HepG2 (cell line): ENCODE measurements around the gene DAZAP1. TPM values are rescaled to one million over a fixed set of nuclear protein-coding genes. Genes with fewer than 3 reads are reported as not detected.

Source experiments
- EP300 ChIP-seq, 3 experiments: sonication (generic) in 1 of 3; formaldehyde crosslinking in 1 of 3; IDR thresholded peaks; 2 replicates each; pipeline versions ENCODE4 v1.5.1 to v1.6.1; 2011 to 2020; ENCODE audit warnings: low read depth in 2 of 3, low read length in 2 of 3, borderline replicate concordance in 1 of 3, improper control_type of control experiment in 1 of 3, mild to moderate bottlenecking in 1 of 3, missing genetic modification reagents in 1 of 3, moderate library complexity in 1 of 3
- KDM4B ChIP-seq: sonication (generic); formaldehyde crosslinking; IDR thresholded peaks from 2 replicates; pipeline ENCODE4 v1.4.0; 2020; ENCODE audit warnings: missing genetic modification reagents
- NR2F2 ChIP-seq: IDR thresholded peaks from 2 replicates; pipeline ENCODE4 v1.6.1; 2012; ENCODE audit warnings: low read depth, inconsistent platforms, borderline replicate concordance
- PPARG ChIP-seq: conservative IDR thresholded peaks from 2 replicates; pipeline ENCODE4 v1.6.1; 2016; ENCODE audit warnings: missing biosample characterization, missing genetic modification reagents
- RFXANK ChIP-seq: IDR thresholded peaks from 2 replicates; pipeline ENCODE4 v1.6.1; 2016
- RORA ChIP-seq: sonication (generic); formaldehyde crosslinking; IDR thresholded peaks from 2 replicates; pipeline ENCODE4 v1.5.0; 2020; ENCODE audit warnings: mild to moderate bottlenecking, missing genetic modification reagents, moderate library complexity
- ZBTB8A ChIP-seq: sonication (generic); formaldehyde crosslinking; IDR thresholded peaks from 2 replicates; pipeline ENCODE4 v1.4.0; 2020; ENCODE audit warnings: mild to moderate bottlenecking, low read depth, missing genetic modification reagents, borderline replicate concordance
- ZFP90 ChIP-seq: sonication (generic); formaldehyde crosslinking; IDR thresholded peaks from 2 replicates; pipeline ENCODE4 v1.8.0; 2022; ENCODE audit warnings: missing genetic modification reagents, mild to moderate bottlenecking, inconsistent platforms, borderline replicate concordance
- ZNF326 ChIP-seq: sonication (generic); formaldehyde crosslinking; IDR thresholded peaks from 2 replicates; pipeline ENCODE4 v1.4.0; 2020; ENCODE audit warnings: missing genetic modification reagents, borderline replicate concordance
- ZNF331 ChIP-seq: sonication (generic); formaldehyde crosslinking; IDR thresholded peaks from 2 replicates; pipeline ENCODE4 v1.4.0; 2020; ENCODE audit warnings: missing genetic modification reagents
- ZNF430 ChIP-seq: sonication (generic); formaldehyde crosslinking; IDR thresholded peaks from 2 replicates; pipeline ENCODE4 v1.9.0; 2021; ENCODE audit warnings: mild to moderate bottlenecking, missing genetic modification reagents
- polyA plus RNA-seq, 8 experiments: library from polyadenylated mRNA; depleted of rRNA in 3 of 8; stranded (reverse) in 7 of 8; unstranded in 1 of 8; fragments of >200 nt; fragmentation: Illumina TruSeq in 4 of 8; extraction: Trizol in 4 of 8; gene quantifications; 2 replicates each; pipeline versions ENCODE4 v1.2.1 to v1.2.3, GENCODE V29; 2011 to 2016; ENCODE audit warnings: low read depth in 4 of 8, missing spikeins in 1 of 8, mixed read lengths in 1 of 8; ENCODE audit not compliant: insufficient read depth in 1 of 8
- total RNA-seq, 5 experiments: library from RNA; depleted of rRNA; stranded (reverse); fragments of >200 nt; fragmentation: Illumina TruSeq; extraction: Trizol; gene quantifications; 2 replicates each; pipeline ENCODE4 v1.2.3, GENCODE V29; 2016; ENCODE audit warnings: low read depth in 1 of 5
- TF ChIP-seq, protein P1 (sequence below): sonication (generic); formaldehyde crosslinking; IDR thresholded peaks from 2 replicates; pipeline ENCODE4 v1.4.0; 2020; ENCODE audit warnings: mild to moderate bottlenecking, missing genetic modification reagents
- TF ChIP-seq, protein P2 (sequence below): sonication (generic); formaldehyde crosslinking; IDR thresholded peaks from 2 replicates; pipeline ENCODE4 v1.4.0; 2020; ENCODE audit warnings: missing genetic modification reagents
- TF ChIP-seq, protein P3 (sequence below): sonication (generic); formaldehyde crosslinking; IDR thresholded peaks from 2 replicates; pipeline ENCODE4 v1.8.0; 2022; ENCODE audit warnings: mild to moderate bottlenecking, missing genetic modification reagents, moderate library complexity

DAZAP1 gene
- total and polyA plus RNA-seq, 2 of the 13 experiments (the other 11 are each of a cell fraction or from before 2014, with no cell fraction given), result 63.3 to 79.2 TPM

DNA sequence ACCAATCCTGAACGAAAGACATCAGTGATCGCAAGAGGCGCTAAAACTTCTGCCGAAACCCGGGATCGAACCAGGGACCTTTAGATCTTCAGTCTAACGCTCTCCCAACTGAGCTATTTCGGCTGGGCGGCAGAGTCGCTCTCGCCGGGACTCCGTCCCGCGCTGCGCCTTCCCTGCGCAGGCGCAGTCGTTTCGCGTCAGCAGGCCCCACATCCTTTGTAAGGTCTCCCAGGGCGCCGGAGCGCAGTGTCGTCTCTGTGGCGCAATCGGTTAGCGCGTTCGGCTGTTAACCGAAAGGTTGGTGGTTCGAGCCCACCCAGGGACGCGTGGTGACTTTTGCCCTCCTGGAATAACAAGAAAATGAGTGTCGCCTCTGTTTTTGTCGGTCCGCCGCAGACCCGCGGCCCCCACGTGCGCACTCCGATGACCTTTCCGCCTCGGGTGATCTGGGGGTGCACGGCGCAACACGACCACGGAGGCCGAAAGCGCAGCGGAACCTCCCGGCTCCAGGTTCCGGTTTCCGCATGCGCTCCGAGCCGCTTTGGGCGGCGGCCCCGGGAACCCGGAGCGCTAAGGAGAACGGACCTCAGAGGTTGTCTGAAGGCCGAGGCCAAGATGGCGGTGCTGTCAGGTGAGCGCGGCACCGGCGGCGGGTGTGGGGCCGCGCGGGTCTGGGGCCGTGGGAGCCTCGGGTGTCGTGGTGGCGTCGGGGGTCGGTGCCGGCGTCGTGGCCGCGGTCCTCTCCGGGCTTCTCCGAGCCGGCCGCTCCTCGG is 23.9 kb upstream of the DAZAP1 start, which contains the start of gene NDUFS7 (continued):
- TF ChIP-seq, protein P1, sequence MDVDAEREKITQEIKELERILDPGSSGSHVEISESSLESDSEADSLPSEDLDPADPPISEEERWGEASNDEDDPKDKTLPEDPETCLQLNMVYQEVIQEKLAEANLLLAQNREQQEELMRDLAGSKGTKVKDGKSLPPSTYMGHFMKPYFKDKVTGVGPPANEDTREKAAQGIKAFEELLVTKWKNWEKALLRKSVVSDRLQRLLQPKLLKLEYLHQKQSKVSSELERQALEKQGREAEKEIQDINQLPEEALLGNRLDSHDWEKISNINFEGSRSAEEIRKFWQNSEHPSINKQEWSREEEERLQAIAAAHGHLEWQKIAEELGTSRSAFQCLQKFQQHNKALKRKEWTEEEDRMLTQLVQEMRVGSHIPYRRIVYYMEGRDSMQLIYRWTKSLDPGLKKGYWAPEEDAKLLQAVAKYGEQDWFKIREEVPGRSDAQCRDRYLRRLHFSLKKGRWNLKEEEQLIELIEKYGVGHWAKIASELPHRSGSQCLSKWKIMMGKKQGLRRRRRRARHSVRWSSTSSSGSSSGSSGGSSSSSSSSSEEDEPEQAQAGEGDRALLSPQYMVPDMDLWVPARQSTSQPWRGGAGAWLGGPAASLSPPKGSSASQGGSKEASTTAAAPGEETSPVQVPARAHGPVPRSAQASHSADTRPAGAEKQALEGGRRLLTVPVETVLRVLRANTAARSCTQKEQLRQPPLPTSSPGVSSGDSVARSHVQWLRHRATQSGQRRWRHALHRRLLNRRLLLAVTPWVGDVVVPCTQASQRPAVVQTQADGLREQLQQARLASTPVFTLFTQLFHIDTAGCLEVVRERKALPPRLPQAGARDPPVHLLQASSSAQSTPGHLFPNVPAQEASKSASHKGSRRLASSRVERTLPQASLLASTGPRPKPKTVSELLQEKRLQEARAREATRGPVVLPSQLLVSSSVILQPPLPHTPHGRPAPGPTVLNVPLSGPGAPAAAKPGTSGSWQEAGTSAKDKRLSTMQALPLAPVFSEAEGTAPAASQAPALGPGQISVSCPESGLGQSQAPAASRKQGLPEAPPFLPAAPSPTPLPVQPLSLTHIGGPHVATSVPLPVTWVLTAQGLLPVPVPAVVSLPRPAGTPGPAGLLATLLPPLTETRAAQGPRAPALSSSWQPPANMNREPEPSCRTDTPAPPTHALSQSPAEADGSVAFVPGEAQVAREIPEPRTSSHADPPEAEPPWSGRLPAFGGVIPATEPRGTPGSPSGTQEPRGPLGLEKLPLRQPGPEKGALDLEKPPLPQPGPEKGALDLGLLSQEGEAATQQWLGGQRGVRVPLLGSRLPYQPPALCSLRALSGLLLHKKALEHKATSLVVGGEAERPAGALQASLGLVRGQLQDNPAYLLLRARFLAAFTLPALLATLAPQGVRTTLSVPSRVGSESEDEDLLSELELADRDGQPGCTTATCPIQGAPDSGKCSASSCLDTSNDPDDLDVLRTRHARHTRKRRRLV (CRISPR knock-in tag), result peak; percentile 89
- TF ChIP-seq, protein P2, sequence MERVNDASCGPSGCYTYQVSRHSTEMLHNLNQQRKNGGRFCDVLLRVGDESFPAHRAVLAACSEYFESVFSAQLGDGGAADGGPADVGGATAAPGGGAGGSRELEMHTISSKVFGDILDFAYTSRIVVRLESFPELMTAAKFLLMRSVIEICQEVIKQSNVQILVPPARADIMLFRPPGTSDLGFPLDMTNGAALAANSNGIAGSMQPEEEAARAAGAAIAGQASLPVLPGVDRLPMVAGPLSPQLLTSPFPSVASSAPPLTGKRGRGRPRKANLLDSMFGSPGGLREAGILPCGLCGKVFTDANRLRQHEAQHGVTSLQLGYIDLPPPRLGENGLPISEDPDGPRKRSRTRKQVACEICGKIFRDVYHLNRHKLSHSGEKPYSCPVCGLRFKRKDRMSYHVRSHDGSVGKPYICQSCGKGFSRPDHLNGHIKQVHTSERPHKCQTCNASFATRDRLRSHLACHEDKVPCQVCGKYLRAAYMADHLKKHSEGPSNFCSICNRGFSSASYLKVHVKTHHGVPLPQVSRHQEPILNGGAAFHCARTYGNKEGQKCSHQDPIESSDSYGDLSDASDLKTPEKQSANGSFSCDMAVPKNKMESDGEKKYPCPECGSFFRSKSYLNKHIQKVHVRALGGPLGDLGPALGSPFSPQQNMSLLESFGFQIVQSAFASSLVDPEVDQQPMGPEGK (CRISPR knock-in tag), result peak; percentile 81
- TF ChIP-seq ZBTB8A (CRISPR knock-in tag), result peak; percentile 54; the same call in 1 of the 2 replicates
- peak; percentile 61; the same call in 1 of the 2 replicates for TF ChIP-seq NR2F2
- TF ChIP-seq KDM4B (CRISPR knock-in tag), result peak; percentile 93; the same call in 1 of the 2 replicates
- no peak; the same call in 1 of the 2 replicates for TF ChIP-seq ZNF326 (CRISPR knock-in tag)
- TF ChIP-seq RORA (CRISPR knock-in tag), result 0 out of 2 replicates have a peak, but pooled peaks have one; percentile 62
- peak; percentile 84; the same call in 1 of the 2 replicates for TF ChIP-seq RFXANK (CRISPR knock-in tag)
- peak; percentile 57 to 87; a peak in 3 of 4 replicates for TF ChIP-seq EP300 (IDR thresholded peaks at IDR 0.05; ENCODE audit: low read depth in 2 of 2, low read length in 2 of 2)
- TF ChIP-seq EP300 (CRISPR knock-in tag; IDR thresholded peaks at IDR 0.05; ENCODE audit: borderline replicate concordance), result peak; percentile 71; the same call in 1 of the 2 replicates
- TF ChIP-seq, protein P3, sequence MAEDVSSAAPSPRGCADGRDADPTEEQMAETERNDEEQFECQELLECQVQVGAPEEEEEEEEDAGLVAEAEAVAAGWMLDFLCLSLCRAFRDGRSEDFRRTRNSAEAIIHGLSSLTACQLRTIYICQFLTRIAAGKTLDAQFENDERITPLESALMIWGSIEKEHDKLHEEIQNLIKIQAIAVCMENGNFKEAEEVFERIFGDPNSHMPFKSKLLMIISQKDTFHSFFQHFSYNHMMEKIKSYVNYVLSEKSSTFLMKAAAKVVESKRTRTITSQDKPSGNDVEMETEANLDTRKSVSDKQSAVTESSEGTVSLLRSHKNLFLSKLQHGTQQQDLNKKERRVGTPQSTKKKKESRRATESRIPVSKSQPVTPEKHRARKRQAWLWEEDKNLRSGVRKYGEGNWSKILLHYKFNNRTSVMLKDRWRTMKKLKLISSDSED (CRISPR knock-in tag), result peak; percentile 95
- peak; percentile 85; the same call in 1 of the 2 replicates for TF ChIP-seq ZNF430 (CRISPR knock-in tag)
- TF ChIP-seq ZFP90 (CRISPR knock-in tag), result peak; percentile 95
- TF ChIP-seq PPARG (CRISPR knock-in tag), result peak; percentile 70
- peak; percentile 80; the same call in 1 of the 2 replicates for TF ChIP-seq ZNF331 (CRISPR knock-in tag)
